Brain microvascular endothelial cell (primary cell): ENCODE data around the gene SWI5.

Experiments
- DNase-seq: peaks from one replicate; pipeline ENCODE4 v3.0.0-alpha.2; 2020
- H3K27ac ChIP-seq: fragments of 250-450 bp; sonication (Bioruptor Pico); 2 replicates; pipeline ENCODE4 v1.5.1; 2020; ENCODE audit warnings: mild to moderate bottlenecking, moderate library complexity
- H3K27me3 ChIP-seq: fragments of 250-450 bp; sonication (Bioruptor Pico); replicated peaks from 2 replicates; pipeline ENCODE4 v1.5.1; 2020; ENCODE audit warnings: mild to moderate bottlenecking
- H3K36me3 ChIP-seq: fragments of 250-450 bp; sonication (Bioruptor Pico); replicated peaks from 2 replicates; pipeline ENCODE4 v1.5.1; 2020; ENCODE audit warnings: mild to moderate bottlenecking
- H3K4me3 ChIP-seq: 2 replicates; pipeline ENCODE4 v1.5.1; 2011; ENCODE audit warnings: low read depth, mild to moderate bottlenecking, control low read depth, low read length, moderate library complexity
- in situ Hi-C: cut with HindIII; loops from 2 replicates; pipeline ENCODE4 v1.10.0; 2017; ENCODE audit warnings: low sequenced_read_pairs, low pct_ligation_motif_present
- TF ChIP-seq, protein P1 (sequence below): IDR thresholded peaks from 2 replicates; pipeline ENCODE4 v1.5.1; 2011; ENCODE audit warnings: low read depth, mild to moderate bottlenecking, moderate library complexity, low read length, control low read depth, inconsistent platforms; ENCODE audit errors: missing control alignments

The SWI5 gene

DNA sequence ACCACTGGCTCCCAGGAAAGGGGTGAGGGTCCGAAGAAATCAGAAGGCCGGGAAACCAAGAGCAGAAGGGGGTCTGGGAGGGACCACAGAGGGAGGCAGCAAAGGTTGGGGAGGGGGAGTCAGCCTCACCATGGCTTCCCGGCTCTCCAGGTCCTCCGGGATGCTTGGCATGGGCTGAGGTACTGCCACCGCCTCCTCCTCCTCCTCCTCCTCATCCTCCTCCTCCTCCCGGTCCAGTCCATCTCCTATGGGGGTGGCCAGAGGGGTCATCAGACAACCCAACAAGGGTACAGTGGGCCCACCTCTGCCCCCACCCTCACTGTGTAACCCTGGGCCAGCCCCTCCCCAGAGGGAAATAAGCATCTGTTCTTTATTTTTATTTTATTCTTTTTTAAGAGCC is 17.8 kb upstream of the SWI5 start:
- DNase-seq = no peak
- H3K36me3 ChIP-seq = peaks cover 77% of the 10 kb centered on the region

DNA sequence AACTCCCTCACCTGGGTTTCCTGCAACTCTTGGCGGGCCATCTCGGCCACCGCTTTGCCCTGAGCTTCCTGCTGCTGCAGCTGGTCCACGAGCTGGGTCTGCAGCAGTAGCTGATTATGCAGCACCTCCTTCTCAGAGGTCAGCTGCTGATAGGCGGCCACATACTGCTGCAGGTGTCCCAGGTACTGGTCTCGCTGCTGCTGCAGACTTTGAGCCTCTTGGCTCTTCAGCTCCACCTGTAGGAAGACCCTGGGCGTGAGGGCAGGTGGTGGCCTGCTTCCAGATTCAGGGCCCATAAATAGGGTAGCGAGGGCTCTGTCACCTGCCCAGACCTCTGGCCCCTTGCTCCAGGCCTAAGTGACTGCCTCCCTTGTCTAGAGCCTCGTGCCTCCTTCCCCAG is 16.9 kb upstream of the SWI5 start:
- no peaks in the 10 kb centered on the region for H3K27me3 ChIP-seq
- H3K27ac ChIP-seq = no peak overlapping the region
- TF ChIP-seq, protein P1, sequence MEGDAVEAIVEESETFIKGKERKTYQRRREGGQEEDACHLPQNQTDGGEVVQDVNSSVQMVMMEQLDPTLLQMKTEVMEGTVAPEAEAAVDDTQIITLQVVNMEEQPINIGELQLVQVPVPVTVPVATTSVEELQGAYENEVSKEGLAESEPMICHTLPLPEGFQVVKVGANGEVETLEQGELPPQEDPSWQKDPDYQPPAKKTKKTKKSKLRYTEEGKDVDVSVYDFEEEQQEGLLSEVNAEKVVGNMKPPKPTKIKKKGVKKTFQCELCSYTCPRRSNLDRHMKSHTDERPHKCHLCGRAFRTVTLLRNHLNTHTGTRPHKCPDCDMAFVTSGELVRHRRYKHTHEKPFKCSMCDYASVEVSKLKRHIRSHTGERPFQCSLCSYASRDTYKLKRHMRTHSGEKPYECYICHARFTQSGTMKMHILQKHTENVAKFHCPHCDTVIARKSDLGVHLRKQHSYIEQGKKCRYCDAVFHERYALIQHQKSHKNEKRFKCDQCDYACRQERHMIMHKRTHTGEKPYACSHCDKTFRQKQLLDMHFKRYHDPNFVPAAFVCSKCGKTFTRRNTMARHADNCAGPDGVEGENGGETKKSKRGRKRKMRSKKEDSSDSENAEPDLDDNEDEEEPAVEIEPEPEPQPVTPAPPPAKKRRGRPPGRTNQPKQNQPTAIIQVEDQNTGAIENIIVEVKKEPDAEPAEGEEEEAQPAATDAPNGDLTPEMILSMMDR = peak; percentile 21
- in situ Hi-C loops = no loop called here
- no peak overlapping the region for H3K4me3 ChIP-seq
- no peak for DNase-seq
- peaks cover 77% of the 10 kb centered on the region for H3K36me3 ChIP-seq

More for the DNA sequence above, 17.8 kb upstream of the SWI5 start:
- in situ Hi-C loops = no loop called here
- H3K27ac ChIP-seq = no peak overlapping the region
- TF ChIP-seq, protein P1 = no peak
- H3K4me3 ChIP-seq = no peak overlapping the region
- H3K27me3 ChIP-seq = no peaks in the 10 kb centered on the region

DNA sequence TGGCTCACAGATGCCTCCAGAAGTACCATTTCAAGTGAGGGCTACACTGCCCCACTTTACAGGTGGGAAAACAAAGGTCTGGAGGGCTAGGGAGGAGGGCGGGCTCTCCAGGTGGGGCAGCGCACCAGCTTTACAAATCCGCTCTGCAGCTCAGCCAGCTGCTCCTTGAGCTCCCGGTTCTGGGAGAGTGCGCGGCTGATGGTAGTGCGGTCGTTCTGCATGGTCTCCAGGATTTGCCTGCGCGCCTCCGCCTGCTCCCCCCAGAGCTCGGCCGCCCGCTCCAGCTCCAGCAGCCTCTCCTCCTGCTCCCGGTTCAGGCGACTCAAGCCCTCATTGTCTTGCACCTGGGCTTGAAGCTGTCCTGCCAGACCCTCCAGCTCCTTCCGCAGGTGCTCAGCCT is 15.7 kb upstream of the SWI5 start:
- TF ChIP-seq, protein P1 = no peak
- peaks cover 82% of the 10 kb centered on the region for H3K36me3 ChIP-seq
- in situ Hi-C loops = no loop called here
- no peak overlapping the region for H3K4me3 ChIP-seq
- H3K27ac ChIP-seq = no peak overlapping the region
- no peak for DNase-seq
- no peaks in the 10 kb centered on the region for H3K27me3 ChIP-seq

DNA sequence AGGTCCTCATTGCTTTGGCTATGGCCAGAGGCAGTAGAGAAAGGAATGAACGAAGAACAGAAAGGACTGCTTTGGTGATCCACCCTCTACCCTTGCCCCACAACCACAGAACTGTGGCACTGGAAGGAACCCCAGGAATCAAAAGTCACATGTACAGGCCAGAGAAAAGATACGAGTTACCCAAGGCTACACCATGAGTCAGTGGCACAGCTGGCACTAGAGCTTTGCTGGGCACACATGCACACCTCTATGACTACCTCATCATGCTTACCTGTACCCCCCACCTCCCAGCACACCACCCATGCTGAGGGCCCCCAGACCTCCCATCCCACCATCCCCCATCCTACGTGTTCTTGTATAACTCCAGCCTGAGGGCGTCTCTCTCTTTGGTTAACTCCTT is 13.4 kb upstream of the SWI5 start:
- no peak for DNase-seq
- Histone ChIP-seq H3K27me3 (no peaks in the 10 kb centered on the region), H3K36me3 (peaks cover 86% of the 10 kb centered on the region), H3K27ac (no peak overlapping the region), H3K4me3 (no peak overlapping the region)
- TF ChIP-seq, protein P1 = no peak
- in situ Hi-C loops = no loop called here

DNA sequence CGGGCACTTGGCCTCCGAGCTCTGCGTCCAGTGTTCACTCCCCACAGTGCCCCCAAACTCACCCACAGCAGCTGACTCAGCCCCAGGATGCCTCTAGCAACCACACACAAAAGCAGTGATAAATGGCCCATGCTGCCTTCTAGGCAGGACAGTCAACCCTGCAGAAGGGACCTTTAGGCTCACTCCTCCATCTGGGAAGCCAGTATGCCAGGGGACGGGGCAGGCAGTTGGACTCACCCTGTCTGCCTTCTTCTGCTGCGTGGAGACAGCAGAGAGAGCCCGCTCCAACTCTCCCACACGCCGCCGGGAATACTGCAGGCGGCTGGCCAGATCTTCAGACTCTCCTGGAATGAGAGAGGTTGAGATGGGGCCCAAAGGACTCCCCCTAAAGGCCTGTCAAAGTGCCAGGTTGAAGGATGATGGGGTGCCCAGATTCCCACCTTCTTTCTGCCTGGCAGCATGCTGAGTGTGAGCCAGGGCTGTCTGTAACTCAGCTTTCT is 10.7 kb upstream of the SWI5 start:
- H3K36me3 ChIP-seq = peaks cover 75% of the 10 kb centered on the region
- in situ Hi-C loops = no loop called here
- TF ChIP-seq, protein P1 = no peak

More for the DNA sequence above, 10.7 kb upstream of the SWI5 start:
- Histone ChIP-seq H3K27ac (no peak overlapping the region), H3K27me3 (no peaks in the 10 kb centered on the region), H3K4me3 (no peak overlapping the region)
- DNase-seq = no peak
